ENCODE measurements around the gene HMCES.
A peak's percentile ranks its signal among the peaks of the same experiment; 100 is the strongest.
"Not testable (repeated sequence)": the region's sequence is repeated elsewhere in the genome, so short reads cannot be mapped to it uniquely, and the experiment has no call there.

The HMCES gene

GRCh38 chr3:129320825-129321487 is 42.3 kb downstream of the HMCES start:
- DNase-seq (ENCODE audit: low read depth), result no peak

- no peak for DNase-seq (ENCODE audit: low read depth)
These were observed 43.2 kb downstream of the HMCES start for GRCh38 chr3:129321887-129322286.

GRCh38 chr3:129323651-129324294 is 45.1 kb downstream of the HMCES start:
- no peak for DNase-seq (ENCODE audit: low read depth)

GRCh38 chr3:129324855-129325254 is 46.2 kb downstream of the HMCES start:
- DNase-seq (ENCODE audit: low read depth), result no peak

GRCh38 chr3:129325383-129325782 is 46.7 kb downstream of the HMCES start:
- no peak for DNase-seq (ENCODE audit: low read depth)

GRCh38 chr3:129326138-129326537 is 47.5 kb downstream of the HMCES start:
- DNase-seq (ENCODE audit: low read depth), result no peak

- no peak for DNase-seq (ENCODE audit: low read depth)
These were observed 47.9 kb downstream of the HMCES start for GRCh38 chr3:129326595-129326994.

- DNase-seq (ENCODE audit: low read depth), result no peak
These were observed 48.8 kb downstream of the HMCES start for GRCh38 chr3:129327510-129327909.

GRCh38 chr3:129329858-129330257 is 51.2 kb downstream of the HMCES start:
- no peak for DNase-seq (ENCODE audit: low read depth)

- no peak for DNase-seq (ENCODE audit: low read depth)
These were observed 51.7 kb downstream of the HMCES start for GRCh38 chr3:129330409-129330808.

GRCh38 chr3:129333891-129334290 is 55.2 kb downstream of the HMCES start:
- DNase-seq (ENCODE audit: low read depth), result no peak

- DNase-seq (ENCODE audit: low read depth), result no peak
These were observed 57.5 kb downstream of the HMCES start for GRCh38 chr3:129336093-129336706.

GRCh38 chr3:129337719-129338118 is 59.0 kb downstream of the HMCES start:
- DNase-seq (ENCODE audit: low read depth), result not testable (repeated sequence)

GRCh38 chr3:129339186-129339585 is 60.5 kb downstream of the HMCES start:
- not testable (repeated sequence) for DNase-seq (ENCODE audit: low read depth)

- not testable (repeated sequence) for DNase-seq (ENCODE audit: low read depth)
These were observed 61.2 kb downstream of the HMCES start for GRCh38 chr3:129339833-129340232.

- no peak for DNase-seq (ENCODE audit: low read depth)
These were observed 62.9 kb downstream of the HMCES start for GRCh38 chr3:129341331-129342141.

- peak; percentile 17 for DNase-seq (ENCODE audit: low read depth)
These were observed 65.1 kb downstream of the HMCES start for GRCh38 chr3:129343643-129344360.

GRCh38 chr3:129344540-129345220 is 66.0 kb downstream of the HMCES start:
- no peak for DNase-seq (ENCODE audit: low read depth)

GRCh38 chr3:129345281-129345680 is 66.6 kb downstream of the HMCES start:
- no peak for DNase-seq (ENCODE audit: low read depth)

GRCh38 chr3:129345971-129346370 is 67.3 kb downstream of the HMCES start:
- no peak for DNase-seq (ENCODE audit: low read depth)

Measured in activated T-cell treated with anti-CD3 and anti-CD28 coated beads for 1 hour (primary cell).